ENCODE data around the gene CALHM1.
"Not testable (repeated sequence)": the region's sequence is repeated elsewhere in the genome, so short reads cannot be mapped to it uniquely, and the experiment has no call there.

Gene CALHM1, protein sequence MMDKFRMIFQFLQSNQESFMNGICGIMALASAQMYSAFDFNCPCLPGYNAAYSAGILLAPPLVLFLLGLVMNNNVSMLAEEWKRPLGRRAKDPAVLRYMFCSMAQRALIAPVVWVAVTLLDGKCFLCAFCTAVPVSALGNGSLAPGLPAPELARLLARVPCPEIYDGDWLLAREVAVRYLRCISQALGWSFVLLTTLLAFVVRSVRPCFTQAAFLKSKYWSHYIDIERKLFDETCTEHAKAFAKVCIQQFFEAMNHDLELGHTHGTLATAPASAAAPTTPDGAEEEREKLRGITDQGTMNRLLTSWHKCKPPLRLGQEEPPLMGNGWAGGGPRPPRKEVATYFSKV

DNA sequence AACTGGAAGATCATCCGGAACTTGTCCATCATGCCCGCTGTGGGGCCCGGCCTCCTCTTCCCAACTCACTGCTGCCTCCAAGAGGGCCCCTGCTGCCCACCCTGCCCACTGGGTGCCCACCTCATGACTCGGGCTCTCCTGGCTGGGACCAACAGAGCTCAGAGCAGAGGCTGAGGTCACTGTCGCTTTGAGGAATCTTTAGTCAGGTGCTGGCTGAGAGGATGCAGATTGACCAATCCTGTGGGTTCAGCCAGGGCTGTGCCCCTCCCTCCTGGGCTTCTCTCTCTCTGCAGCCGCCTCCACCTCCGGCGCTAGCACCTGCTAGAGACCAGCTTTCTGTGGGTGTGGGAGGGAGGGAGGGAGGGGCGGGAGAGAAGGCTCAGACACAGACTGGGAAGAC, at the start of gene CALHM1:
Gene CALHM1 (minus strand): TSS at position 181 of the 400 bp plus-strand sequence. CDS start 149 bp downstream, at position 32.
- DNase-seq = no peak
- in situ Hi-C loops (cut with HindIII; ENCODE audit: low pct_ligation_motif_present, low pct_unique_long_range_greater_than_20kb, low sequenced_read_pairs) = no loop called here

DNA sequence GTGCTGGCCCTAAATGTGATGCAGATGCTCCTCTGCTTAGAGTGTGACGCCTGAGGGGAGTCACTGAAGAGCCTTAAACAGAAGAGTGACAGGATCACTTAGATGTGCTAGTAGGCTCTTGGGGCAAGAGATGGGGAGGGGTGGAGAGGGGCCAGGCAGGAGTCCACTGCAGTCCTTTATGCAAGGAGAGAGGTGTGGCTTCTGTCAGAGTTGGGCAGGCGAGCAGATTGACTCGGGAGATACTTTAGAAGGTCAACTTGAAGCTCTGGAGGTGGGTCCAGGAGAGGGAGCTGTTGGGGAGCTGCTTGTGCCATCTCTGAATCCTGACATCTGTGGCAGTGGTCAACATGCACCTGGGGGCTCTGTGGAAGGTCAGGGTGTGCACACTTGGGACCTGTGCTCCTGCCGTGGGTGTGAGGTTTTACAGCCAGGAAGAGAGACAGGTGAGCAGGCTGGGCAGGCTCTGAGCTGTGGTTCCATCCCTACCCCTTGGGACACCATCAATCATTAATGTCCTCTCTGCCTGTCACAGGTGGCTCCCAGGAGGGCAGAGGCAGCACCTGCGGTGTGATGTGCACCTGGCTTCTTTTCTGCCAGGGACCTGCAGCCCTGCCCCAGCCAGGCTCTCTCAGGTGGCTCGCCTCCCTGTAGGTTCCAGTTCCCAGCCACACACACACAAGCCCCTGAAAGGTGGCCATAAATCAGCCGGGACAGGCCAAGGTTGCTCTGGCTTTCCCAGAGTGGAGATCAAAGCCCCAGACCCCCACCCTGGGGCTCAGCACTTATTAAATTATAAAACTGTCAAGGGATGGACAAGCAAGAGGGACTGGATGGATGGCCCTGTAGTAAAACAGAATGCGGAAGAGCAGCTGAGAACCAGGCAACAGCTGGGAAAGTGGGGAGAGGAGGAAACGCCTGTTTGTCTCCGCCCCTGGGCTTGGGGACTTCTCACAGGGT, 48.8 kb upstream of the CALHM1 start:
- no peak for DNase-seq
- in situ Hi-C loops (cut with HindIII; ENCODE audit: low pct_ligation_motif_present, low pct_unique_long_range_greater_than_20kb, low sequenced_read_pairs) = no loop called here

DNA sequence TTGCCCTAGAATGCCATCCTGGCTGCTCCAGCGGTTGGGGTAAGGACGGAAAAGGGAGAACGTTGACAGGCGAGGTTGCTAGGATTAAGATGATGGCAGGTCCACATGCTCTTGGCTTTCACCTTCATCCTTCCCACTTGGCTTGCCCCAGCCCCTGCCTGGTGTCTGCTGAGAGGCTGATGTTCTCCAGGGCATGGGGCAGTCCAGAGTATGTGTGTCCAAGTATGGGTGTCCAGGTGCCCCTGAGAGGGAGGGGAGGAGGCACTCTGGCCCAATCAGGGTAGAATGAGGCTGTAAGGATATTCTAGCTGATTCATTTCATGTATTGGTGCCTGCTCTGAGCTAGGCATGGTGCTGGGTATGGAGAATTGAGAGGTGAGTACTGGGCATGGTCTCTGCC, 47.4 kb upstream of the CALHM1 start:
- no peak for DNase-seq
- in situ Hi-C loops (cut with HindIII; ENCODE audit: low pct_ligation_motif_present, low pct_unique_long_range_greater_than_20kb, low sequenced_read_pairs) = no loop called here

DNA sequence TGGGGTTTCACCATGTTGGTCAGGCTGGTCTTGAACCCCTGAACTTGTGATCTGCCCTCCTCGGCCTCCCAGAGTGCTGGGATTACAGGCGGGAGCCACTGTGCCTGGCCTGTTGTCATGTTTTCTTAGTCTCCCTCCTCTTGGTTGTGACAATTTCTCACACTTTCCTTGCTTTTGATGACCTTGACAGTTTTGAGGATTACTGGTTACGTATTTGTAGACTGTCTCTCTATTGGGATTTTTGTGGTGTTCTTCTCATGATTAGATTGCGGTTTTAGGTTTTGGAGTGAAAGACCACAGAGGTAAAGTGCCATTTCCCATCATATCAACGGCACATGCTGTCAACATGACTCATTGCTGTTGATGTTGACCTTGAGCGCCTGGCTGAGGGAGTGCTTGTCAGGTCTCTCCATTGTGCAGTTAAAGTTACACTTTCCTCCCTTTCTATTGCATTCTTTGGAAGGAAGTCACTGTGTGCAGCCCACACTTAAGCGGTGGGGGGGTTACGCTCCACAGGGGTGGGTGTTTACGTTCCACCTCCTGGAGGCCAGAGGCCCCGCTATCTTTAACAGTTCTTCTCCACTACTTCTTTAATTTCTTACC, 45.6 kb upstream of the CALHM1 start:
- in situ Hi-C loops (cut with HindIII; ENCODE audit: low pct_ligation_motif_present, low pct_unique_long_range_greater_than_20kb, low sequenced_read_pairs) = no loop called here
- peak; percentile 98 for DNase-seq

DNA sequence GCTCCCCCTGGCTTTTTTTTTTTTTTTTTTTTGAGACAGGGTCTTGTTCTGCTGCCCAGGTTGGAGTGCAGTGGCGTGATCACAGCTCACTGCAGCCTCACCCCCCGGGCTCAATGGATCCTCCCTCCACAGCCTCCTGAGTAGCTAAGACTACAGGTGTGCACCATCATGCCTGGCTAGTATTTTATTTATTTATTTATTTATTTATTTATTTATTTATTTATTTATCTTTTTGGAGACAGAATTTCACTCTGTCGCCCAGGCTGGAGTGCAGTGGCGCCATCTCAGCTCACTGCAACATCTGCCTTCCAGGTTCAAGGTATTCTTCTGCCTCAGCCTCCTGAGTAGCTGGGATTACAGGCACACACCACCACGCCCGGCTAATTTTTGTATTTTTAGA, 45.1 kb upstream of the CALHM1 start:
- DNase-seq; in situ Hi-C loops (cut with HindIII; ENCODE audit: low pct_ligation_motif_present, low pct_unique_long_range_greater_than_20kb, low sequenced_read_pairs): not testable (repeated sequence)

DNA sequence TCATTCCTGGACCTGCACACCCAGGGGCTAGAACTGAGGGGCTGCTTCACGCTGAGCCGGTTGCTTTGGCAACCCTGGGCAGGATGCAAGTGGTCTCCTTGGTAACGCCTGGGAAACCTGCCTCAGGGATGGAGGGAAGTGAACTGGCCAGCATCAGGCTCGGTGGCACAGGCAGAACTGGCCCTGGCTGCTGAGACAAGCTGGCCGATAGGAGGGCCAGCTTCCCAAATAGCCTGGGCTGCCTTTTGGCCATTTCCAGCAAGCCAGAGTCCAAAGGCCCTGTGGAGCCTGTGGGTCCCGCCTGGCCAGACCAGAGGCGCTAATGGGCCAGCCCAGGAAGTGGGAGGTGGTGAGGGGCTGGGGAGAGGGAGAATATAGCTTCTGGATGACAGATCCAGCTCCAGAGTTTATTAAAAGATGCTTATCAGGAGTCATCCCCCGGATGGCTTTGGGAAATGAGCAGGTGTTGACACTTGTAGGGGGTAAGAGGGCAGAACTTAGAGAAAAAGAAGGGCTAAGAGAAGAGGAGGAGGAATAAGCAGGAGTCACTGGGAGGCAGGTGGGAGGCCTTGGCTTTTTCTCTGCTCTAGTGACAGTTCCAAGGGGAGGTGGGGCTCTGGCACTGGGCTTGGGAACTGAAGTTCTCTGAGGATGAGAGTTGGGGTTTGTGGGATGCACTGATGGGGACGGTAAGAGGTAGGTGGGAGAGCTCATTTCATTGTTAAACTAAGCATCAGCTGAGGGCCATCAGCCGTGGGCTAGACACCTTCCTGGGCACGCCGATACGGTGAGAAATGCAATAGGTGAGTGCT, 44.4 kb upstream of the CALHM1 start:
- no peak for DNase-seq
- in situ Hi-C loops (cut with HindIII; ENCODE audit: low pct_ligation_motif_present, low pct_unique_long_range_greater_than_20kb, low sequenced_read_pairs) = no loop called here

DNA sequence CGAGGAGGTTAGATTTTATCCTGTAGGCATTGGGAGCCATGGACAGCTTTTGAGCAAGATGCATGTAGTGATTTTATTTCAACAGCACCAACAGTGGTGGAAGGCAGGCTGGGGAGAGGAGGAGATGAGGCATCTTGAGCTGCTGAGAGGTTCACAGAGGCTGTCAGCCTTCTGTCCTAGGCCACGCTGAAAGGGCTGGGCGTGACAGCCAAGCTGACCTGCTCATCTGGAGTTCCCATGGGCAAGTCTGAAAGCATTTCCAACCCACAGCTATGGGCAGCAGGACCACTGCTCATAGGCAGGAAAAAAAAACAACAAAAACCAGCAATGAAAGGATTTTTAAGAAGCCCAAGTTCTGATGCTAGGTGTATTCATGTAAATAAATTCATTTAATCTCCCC, 42.5 kb upstream of the CALHM1 start:
- no peak for DNase-seq

DNA sequence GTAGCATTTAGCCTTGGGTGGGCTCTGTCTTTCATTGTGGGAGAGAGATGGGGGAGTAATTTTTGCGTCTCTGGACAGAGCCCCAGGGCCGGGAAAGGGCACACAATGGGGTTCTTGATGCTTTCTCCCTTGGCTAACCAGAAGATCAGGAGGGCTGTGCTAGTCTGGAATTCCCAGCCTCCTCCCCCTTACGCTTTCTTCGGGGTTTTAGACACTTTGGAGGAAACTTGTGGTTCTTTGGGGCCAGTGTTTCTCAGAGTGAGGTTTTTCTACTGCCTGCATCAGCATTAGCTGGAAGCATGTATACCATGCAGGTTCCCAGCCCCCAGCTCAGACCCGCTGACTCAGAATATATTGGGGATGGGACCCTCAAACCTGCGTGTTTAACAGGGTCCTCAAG, 41.8 kb upstream of the CALHM1 start:
- no peak for DNase-seq
- in situ Hi-C loops (cut with HindIII; ENCODE audit: low pct_ligation_motif_present, low pct_unique_long_range_greater_than_20kb, low sequenced_read_pairs) = no loop called here

More for the DNA sequence above, 42.5 kb upstream of the CALHM1 start:
- in situ Hi-C loops (cut with HindIII; ENCODE audit: low pct_ligation_motif_present, low pct_unique_long_range_greater_than_20kb, low sequenced_read_pairs) = no loop called here

DNA sequence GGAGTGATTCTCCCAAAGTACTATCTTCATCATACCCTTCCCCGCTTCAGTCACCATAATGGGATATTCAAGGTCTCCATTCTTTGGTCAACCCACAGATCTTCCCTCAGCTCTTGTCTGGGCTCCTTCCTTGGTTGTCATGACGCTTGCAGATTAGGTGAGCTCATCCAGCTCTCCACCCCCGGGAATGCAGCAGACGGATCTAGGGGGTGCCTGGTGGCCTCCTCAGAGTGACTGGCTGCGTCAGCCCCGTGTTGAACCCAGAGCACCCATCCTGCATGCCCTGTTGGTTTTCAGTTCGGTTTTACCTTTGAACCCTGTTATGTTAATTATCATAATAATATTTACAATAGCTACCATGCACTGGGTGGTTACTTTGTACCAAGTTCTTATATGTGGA, 41.2 kb upstream of the CALHM1 start:
- no peak for DNase-seq
- in situ Hi-C loops (cut with HindIII; ENCODE audit: low pct_ligation_motif_present, low pct_unique_long_range_greater_than_20kb, low sequenced_read_pairs) = no loop called here

DNA sequence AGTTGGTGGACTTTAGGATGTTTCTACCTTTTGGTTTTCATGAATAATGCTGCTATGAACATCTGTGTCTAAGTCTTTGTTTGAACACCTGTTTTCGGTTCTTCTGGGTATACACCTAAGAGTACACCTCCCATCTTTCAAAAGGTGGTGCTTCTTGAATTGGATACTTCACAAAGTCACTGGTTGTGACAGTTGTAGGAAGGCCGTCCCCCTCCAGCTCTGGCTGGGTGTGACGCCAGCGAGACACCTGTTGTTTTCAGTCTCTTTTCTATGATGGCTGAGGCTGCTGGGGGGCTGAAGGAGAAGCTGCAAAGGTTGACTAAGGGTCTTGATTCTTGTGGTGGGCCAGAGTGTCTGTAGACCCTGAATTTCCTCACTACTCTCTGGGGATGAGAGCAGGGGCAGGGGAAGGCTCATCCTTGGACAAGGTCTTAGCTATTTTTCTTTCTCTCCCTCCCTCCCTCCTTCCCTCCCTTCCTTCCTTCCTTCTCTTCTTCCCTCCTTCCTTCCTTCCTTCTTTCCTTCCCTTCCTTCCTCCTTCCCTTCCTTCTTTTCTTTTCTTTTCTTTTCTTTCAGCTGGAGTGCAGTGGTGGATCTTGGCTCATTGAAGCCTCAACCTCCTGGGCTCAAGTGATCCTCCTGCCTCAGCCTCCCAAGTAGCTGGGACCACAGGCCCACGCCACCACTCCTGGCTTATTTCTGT, 40.4 kb upstream of the CALHM1 start:
- in situ Hi-C loops (cut with HindIII; ENCODE audit: low pct_ligation_motif_present, low pct_unique_long_range_greater_than_20kb, low sequenced_read_pairs) = no loop called here

DNA sequence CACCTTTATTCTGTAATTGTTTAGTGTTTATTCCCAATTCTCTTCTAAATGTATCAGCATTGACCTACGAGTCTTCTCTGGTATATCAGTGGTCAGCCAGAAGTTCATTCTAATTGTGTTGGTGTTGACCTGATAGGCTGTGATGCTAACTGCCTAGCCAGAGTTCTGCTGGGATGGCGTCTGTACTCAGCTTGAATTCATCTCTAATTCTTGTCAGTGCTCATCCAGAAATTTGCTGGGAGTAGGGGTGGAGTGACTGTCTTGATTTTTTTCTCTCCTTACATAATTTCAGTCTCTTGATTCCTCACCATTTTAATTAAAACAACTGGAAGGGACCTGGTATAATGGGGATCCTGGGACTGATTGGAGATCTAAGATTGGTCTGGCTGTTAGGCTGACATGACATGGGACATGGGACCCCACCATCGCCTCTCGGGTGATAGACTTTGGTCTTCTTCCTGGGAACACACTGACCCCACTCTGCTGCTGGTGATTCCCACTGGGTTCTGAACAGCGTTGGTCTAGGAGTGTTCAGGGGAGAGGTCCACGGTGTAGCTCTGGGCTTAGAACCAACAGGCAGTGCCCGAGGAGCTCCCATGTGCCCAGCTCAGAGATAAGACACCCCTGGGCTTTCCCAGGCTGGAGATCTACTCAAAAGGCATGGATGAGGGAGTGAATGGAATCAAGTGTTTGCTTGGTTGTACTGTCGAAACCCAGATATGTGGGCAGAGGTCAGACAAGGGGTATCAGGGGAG, 38.6 kb upstream of the CALHM1 start:
- in situ Hi-C loops (cut with HindIII; ENCODE audit: low pct_ligation_motif_present, low pct_unique_long_range_greater_than_20kb, low sequenced_read_pairs) = no loop called here
- no peak for DNase-seq

More for the DNA sequence above, 40.4 kb upstream of the CALHM1 start:
- DNase-seq = no peak

DNA sequence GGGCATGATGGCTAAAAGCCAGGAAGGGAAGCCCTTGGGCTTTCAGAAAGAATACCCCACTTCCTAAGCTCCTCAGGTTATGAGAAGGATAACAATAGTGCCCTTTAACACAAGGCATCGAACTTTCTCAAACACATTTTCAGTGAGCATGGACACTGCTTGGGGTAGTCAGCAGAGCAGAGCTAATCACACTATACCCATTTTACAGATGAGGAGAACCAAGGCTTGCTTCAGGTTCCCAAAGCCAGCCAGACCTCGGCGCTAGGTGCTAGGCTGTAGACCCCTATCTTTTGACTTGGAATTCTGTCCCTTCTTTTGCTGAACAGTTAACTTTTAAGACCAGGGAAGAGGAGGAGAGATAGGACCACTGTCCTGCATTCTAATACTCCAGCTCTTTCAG, 36.6 kb upstream of the CALHM1 start:
- no peak for DNase-seq
- in situ Hi-C loops (cut with HindIII; ENCODE audit: low pct_ligation_motif_present, low pct_unique_long_range_greater_than_20kb, low sequenced_read_pairs) = no loop called here

DNA sequence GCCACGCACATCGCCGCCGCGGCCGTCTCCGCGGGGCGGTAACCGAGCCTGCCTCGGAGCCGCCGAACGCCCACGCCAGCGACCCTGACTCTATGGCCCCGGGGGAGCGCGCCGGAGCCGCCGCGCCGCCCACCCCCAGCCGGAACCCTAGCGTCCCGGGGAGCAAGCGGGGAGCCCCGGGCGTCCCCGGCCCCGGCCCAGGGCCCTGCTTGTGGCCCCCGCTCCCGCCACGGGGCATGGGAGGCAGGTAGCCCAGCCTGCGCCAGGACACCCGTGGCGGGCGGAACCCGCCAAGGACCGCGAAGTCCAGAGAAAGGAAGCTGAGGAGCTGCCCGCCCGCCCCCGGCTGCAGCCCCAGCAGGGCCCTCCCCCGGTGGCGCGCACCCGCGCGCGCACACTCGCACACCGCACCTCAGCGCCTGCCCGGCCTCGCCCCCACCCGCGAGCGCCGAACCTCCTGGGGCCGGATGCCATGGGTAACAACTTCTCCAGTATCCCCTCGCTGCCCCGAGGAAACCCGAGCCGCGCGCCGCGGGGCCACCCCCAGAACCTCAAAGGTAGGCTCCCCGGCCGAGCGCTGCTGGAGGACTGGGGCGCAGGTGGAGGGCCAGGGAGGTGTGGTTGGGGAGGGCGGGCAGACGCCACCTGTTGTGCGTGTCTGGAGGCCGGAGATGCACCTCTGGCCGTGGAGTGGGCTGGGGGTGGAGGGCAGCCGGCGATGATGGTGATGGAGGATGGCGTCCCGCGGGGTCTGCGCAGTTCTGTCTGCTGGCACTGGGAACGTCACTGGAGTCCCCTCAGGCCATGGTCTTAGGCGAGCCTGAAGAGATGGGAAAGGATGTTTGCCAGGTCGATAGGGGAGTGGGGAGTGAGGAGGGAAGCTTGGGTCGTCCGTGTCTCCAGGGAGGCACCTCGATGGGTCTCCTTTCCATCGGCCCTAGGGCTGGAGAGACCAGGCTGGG, 35.5 kb upstream of the CALHM1 start:
- DNase-seq = no peak
- in situ Hi-C loops (cut with HindIII; ENCODE audit: low pct_ligation_motif_present, low pct_unique_long_range_greater_than_20kb, low sequenced_read_pairs) = no loop called here

DNA sequence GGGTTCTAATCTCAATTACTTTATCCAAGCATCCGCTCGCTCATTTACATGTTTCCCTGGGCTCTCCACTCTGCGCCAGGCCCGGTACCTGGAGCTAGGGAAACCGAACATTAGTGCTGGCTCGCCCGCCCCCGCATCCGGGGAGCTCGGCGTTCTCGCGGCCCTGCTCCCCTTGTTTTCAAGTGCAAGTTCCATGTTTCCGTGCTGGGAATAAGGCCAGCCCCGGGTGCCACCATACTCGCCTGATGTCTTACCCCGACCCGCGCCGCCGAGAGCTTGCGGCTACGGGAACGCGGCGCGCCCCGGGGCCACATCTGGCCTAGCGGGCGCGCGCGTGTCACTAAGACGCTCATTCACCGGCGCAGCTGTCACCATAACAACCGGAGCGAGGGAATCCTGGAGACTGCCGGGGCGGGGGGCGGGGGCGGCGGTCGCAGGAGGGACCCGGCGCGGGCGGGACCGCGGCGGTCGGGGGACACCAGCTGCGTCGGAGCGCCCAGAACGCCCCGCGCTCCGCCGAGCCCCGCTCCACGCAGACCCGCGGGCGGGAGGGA, 34.7 kb upstream of the CALHM1 start, which contains the start of gene NEURL1:
Gene NEURL1 (plus strand): TSS at position 344 of the 554 bp plus-strand sequence. CDS start 683 bp downstream, outside the sequence.
- in situ Hi-C loops (cut with HindIII; ENCODE audit: low pct_ligation_motif_present, low pct_unique_long_range_greater_than_20kb, low sequenced_read_pairs) = no loop called here
- DNase-seq = no peak

DNA sequence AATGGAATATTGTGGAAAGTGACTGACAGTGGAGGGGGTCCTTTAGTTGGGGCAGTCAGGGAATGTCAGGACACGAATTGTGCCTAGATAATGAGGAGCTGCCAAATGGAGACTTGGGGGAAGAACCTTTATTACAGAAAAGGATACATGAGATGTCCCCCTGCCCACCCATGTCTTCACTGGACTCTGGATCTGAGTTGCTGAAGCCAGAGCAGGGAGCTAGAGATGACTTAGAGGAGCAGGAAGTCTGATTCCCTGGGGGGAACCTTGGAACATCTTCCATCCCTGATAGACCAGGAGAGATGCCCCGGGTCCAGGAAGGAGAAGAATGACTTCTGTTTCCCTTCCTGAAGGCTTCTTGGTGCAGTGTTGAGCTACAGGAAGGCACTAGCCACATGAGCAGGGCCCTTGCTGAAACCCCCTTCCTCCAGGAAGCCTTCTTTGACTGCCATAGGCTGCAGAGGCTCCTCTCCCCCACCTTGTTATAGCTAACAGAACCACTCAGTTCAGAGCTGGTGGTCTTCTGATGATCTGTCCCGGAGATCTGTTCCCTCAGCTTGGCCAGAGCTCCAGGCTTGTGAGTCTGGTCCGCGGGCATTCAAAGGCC, 34.1 kb upstream of the CALHM1 start:
- in situ Hi-C loops (cut with HindIII; ENCODE audit: low pct_ligation_motif_present, low pct_unique_long_range_greater_than_20kb, low sequenced_read_pairs) = no loop called here
- no peak for DNase-seq
